H9 (cell line): Measurements from ENCODE around the gene OSBPL10. TPM values are rescaled to one million over a fixed set of nuclear protein-coding genes. Genes with fewer than 3 reads are reported as not detected.

Experiments used
- DNase-seq: peaks from one replicate; pipeline ENCODE4 v3.0.0-alpha.2; 2017
- H2AFZ ChIP-seq: one replicate; pipeline ENCODE4 v1.6.1; 2013; ENCODE audit warnings: mild to moderate bottlenecking, low read length, control low read depth, moderate library complexity
- H2AK5ac ChIP-seq: 2 replicates; pipeline ENCODE4 v1.6.1; 2013; ENCODE audit warnings: low read length, control low read depth, mixed read lengths; ENCODE audit not compliant: insufficient read length
- H2BK120ac ChIP-seq: one replicate; pipeline ENCODE4 v1.6.1; 2013; ENCODE audit warnings: low read depth, mild to moderate bottlenecking, low read length, control low read depth, inconsistent platforms; ENCODE audit not compliant: poor library complexity, severe bottlenecking
- H2BK12ac ChIP-seq: 2 replicates; pipeline ENCODE4 v1.6.1; 2013; ENCODE audit warnings: low read length, control low read depth, mixed read lengths, low read depth; ENCODE audit not compliant: insufficient read length
- H2BK15ac ChIP-seq: 2 replicates; pipeline ENCODE4 v1.6.1; 2013; ENCODE audit warnings: low read depth, low read length, control low read depth
- H2BK20ac ChIP-seq: one replicate; pipeline ENCODE4 v1.6.1; 2013; ENCODE audit warnings: low read depth, mild to moderate bottlenecking, low read length, control low read depth, inconsistent platforms; ENCODE audit not compliant: poor library complexity, severe bottlenecking
- H2BK5ac ChIP-seq: 2 replicates; pipeline ENCODE4 v1.6.1; 2013; ENCODE audit warnings: low read length, control low read depth, mixed read lengths; ENCODE audit not compliant: insufficient read length
- H3K14ac ChIP-seq: 2 replicates; pipeline ENCODE4 v1.6.1; 2013; ENCODE audit warnings: low read length, control low read depth; ENCODE audit not compliant: insufficient read depth
- H3K18ac ChIP-seq: 2 replicates; pipeline ENCODE4 v1.6.1; 2013; ENCODE audit warnings: low read depth, mild to moderate bottlenecking, mixed read lengths, low read length, control low read depth; ENCODE audit not compliant: insufficient read length
- H3K23ac ChIP-seq: 2 replicates; pipeline ENCODE4 v1.6.1; 2013; ENCODE audit warnings: low read length, control low read depth, mixed read lengths, low read depth; ENCODE audit not compliant: insufficient read length
- H3K23me2 ChIP-seq: 2 replicates; pipeline ENCODE4 v1.6.1; 2013; ENCODE audit warnings: low read depth, mild to moderate bottlenecking, mixed read lengths, low read length, control low read depth; ENCODE audit not compliant: insufficient read length, poor library complexity, severe bottlenecking
- H3K27ac ChIP-seq: 2 replicates; pipeline ENCODE4 v1.5.1; 2013; ENCODE audit warnings: low read length, control low read depth, mixed read lengths, low read depth; ENCODE audit not compliant: insufficient read length
- H3K27me3 ChIP-seq: 2 replicates; pipeline ENCODE4 v1.6.1; 2013; ENCODE audit warnings: low read length, control low read depth, inconsistent platforms; ENCODE audit not compliant: insufficient read depth
- H3K4ac ChIP-seq: 2 replicates; pipeline ENCODE4 v1.6.1; 2013; ENCODE audit warnings: low read depth, mild to moderate bottlenecking, control low read depth, inconsistent platforms, low read length, moderate library complexity
- H3K4me1 ChIP-seq: 2 replicates; pipeline ENCODE4 v1.6.1; 2013; ENCODE audit warnings: low read length, control low read depth, inconsistent platforms; ENCODE audit not compliant: insufficient read depth
- H3K4me2 ChIP-seq: 2 replicates; pipeline ENCODE4 v1.6.1; 2013; ENCODE audit warnings: low read length, control low read depth, mixed read lengths; ENCODE audit not compliant: insufficient read length, insufficient read depth
- H3K56ac ChIP-seq: 2 replicates; pipeline ENCODE4 v1.6.1; 2013; ENCODE audit warnings: low read depth, mild to moderate bottlenecking, mixed read lengths, low read length, control low read depth; ENCODE audit not compliant: insufficient read length
- H3K79me1 ChIP-seq: 2 replicates; pipeline ENCODE4 v1.6.1; 2013; ENCODE audit warnings: low read depth, mild to moderate bottlenecking, moderate library complexity, low read length, control low read depth, inconsistent platforms; ENCODE audit not compliant: insufficient read depth, poor library complexity, severe bottlenecking
- H3K79me2 ChIP-seq: 2 replicates; pipeline ENCODE4 v1.6.1; 2013; ENCODE audit warnings: low read length, control low read depth, inconsistent platforms; ENCODE audit not compliant: insufficient read depth
- H3K9ac ChIP-seq: 2 replicates; pipeline ENCODE4 v1.6.1; 2013; ENCODE audit warnings: low read length, control low read depth, mixed read lengths; ENCODE audit not compliant: insufficient read length; ENCODE audit errors: extremely low read depth
- H3K9me3 ChIP-seq: one replicate; pipeline ENCODE4 v1.6.1; 2013; ENCODE audit warnings: low read depth, low read length, inconsistent platforms; ENCODE audit not compliant: control insufficient read depth
- H3T11ph ChIP-seq: one replicate; pipeline ENCODE4 v1.6.1; 2013; ENCODE audit warnings: mild to moderate bottlenecking, low read length, control low read depth, inconsistent platforms
- H4K20me1 ChIP-seq: one replicate; pipeline ENCODE4 v1.6.1; 2013; ENCODE audit not compliant: control insufficient read depth, insufficient read length, insufficient read depth
- H4K5ac ChIP-seq: 2 replicates; pipeline ENCODE4 v1.6.1; 2013; ENCODE audit warnings: low read depth, mild to moderate bottlenecking, mixed read lengths, low read length, control low read depth; ENCODE audit not compliant: insufficient read length
- H4K8ac ChIP-seq: replicated peaks from 2 replicates; pipeline ENCODE4 v1.6.1; 2013; ENCODE audit warnings: low read length, control low read depth, mixed read lengths, low read depth; ENCODE audit not compliant: insufficient read length
- H4K91ac ChIP-seq: 2 replicates; pipeline ENCODE4 v1.6.1; 2013; ENCODE audit warnings: low read depth, mild to moderate bottlenecking, moderate library complexity, mixed read lengths, low read length, control low read depth; ENCODE audit not compliant: insufficient read length
- H3K27ac Mint-ChIP-seq, 3 experiments: 2 replicates in 2 of 3; 3 replicates in 1 of 3; pipeline ENCODE4 v1.8.0; 2020 to 2021; ENCODE audit warnings: mixed read lengths in 3 of 3, mild to moderate bottlenecking in 1 of 3, moderate library complexity in 1 of 3
- H3K27me3 Mint-ChIP-seq: 2 replicates; pipeline ENCODE4 v1.8.0; 2021; ENCODE audit warnings: low read depth, mild to moderate bottlenecking, moderate library complexity, mixed read lengths
- H3K36me3 Mint-ChIP-seq, 3 experiments: 2 replicates in 2 of 3; 3 replicates in 1 of 3; pipeline ENCODE4 v1.8.0; 2020 to 2021; ENCODE audit warnings: low read depth in 3 of 3, mixed read lengths in 3 of 3; ENCODE audit not compliant: insufficient read depth in 1 of 3
- H3K4me1 Mint-ChIP-seq, 2 experiments: 2 replicates each; pipeline ENCODE4 v1.8.0; 2020; ENCODE audit warnings: mixed read lengths in 2 of 2
- H3K4me3 Mint-ChIP-seq, 2 experiments: 2 replicates in 1 of 2; 3 replicates in 1 of 2; pipeline ENCODE4 v1.8.0; 2020 to 2021; ENCODE audit warnings: mild to moderate bottlenecking in 2 of 2, mixed read lengths in 2 of 2, moderate library complexity in 1 of 2
- H3K9me3 Mint-ChIP-seq, 2 experiments: 2 replicates in 1 of 2; 3 replicates in 1 of 2; pipeline ENCODE4 v1.8.0; 2020; ENCODE audit warnings: mild to moderate bottlenecking in 2 of 2, mixed read lengths in 2 of 2, moderate library complexity in 1 of 2
- WGBS: extraction: QIAGEN DNeasy Blood & Tissue Kit; methylation state at CpG from one replicate; pipeline ENCODE4 v1.1.7; 2013; ENCODE audit warnings: missing lambda C conversion rate, low lambda C conversion rate, mixed read lengths; ENCODE audit not compliant: insufficient read length; ENCODE audit errors: extremely low coverage; 5-methylcytosine and 5-hydroxymethylcytosine counted together
- total RNA-seq: library from RNA; stranded (reverse); gene quantifications from 2 replicates; pipeline ENCODE4 v1.2.1, GENCODE V29; 2021
- TF ChIP-seq, protein P1 (sequence below): fragments of 200-600 bp; sonication (generic); conservative IDR thresholded peaks from 3 replicates; pipeline ENCODE4 v1.8.0; 2021; ENCODE audit warnings: antibody characterized with exemption, mild to moderate bottlenecking

OSBPL10 gene
- total RNA-seq, 1 experiment from 2014 or later: 42.7 TPM

DNA sequence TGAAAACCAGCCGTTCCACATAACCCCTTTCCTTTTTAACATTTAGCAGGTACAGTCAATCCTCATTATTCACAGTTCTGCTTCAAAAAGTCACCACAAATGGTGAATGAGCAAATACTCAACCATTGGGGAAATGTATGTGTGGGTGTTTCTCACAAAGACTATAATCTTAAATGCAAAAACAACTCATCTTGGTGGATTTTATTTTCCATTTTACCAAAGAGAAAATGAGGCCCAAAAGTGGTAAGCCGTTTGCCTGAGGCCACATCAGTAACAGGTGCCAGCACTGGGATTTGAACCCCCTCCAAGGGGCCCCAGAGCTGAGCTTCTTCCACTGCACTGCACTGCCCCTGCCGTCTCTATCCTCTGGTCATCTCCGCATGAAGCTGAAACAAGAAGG, 208.8 kb downstream of the OSBPL10 start:
- H3K36me3 Mint-ChIP-seq: peaks cover 0 to 11% (median 0%) of the 10 kb centered on the region in 3 experiments; a peak in 3 of 7 replicates
- Histone ChIP-seq H2BK20ac (no peak overlapping the region), H3T11ph (no peak overlapping the region), H3K4me1 (no peaks in the 10 kb centered on the region), H3K14ac (no peak overlapping the region), H3K27ac (no peak overlapping the region), H3K4me2 (no peak overlapping the region), H3K79me1 (peaks cover 3% of the 10 kb centered on the region), H3K9ac (no peak overlapping the region), H3K9me3 (no peaks in the 10 kb centered on the region), H2BK5ac (no peak overlapping the region), H2AK5ac (no peak overlapping the region), H4K8ac (no peak overlapping the region), H3K18ac (no peak overlapping the region), H3K23me2 (no peaks in the 10 kb centered on the region), H4K20me1 (no peaks in the 10 kb centered on the region), H2BK15ac (no peak overlapping the region), H4K91ac (no peak overlapping the region), H2BK12ac (no peak overlapping the region), H3K4ac (no peak overlapping the region), H3K56ac (no peak overlapping the region), H3K79me2 (no peaks in the 10 kb centered on the region; the same call in 1 of the 2 replicates), H3K27me3 (no peaks in the 10 kb centered on the region), H4K5ac (no peak overlapping the region), H2AFZ (no peak overlapping the region), H2BK120ac (no peak overlapping the region), H3K23ac (no peak overlapping the region)
- DNase-seq: no peak
- H3K27me3 Mint-ChIP-seq: no peaks in the 10 kb centered on the region; the same call in 1 of the 2 replicates
- no peaks in the 10 kb centered on the region for H3K9me3 Mint-ChIP-seq
- TF ChIP-seq, protein P1, sequence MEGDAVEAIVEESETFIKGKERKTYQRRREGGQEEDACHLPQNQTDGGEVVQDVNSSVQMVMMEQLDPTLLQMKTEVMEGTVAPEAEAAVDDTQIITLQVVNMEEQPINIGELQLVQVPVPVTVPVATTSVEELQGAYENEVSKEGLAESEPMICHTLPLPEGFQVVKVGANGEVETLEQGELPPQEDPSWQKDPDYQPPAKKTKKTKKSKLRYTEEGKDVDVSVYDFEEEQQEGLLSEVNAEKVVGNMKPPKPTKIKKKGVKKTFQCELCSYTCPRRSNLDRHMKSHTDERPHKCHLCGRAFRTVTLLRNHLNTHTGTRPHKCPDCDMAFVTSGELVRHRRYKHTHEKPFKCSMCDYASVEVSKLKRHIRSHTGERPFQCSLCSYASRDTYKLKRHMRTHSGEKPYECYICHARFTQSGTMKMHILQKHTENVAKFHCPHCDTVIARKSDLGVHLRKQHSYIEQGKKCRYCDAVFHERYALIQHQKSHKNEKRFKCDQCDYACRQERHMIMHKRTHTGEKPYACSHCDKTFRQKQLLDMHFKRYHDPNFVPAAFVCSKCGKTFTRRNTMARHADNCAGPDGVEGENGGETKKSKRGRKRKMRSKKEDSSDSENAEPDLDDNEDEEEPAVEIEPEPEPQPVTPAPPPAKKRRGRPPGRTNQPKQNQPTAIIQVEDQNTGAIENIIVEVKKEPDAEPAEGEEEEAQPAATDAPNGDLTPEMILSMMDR: no peak
- H3K4me3 Mint-ChIP-seq: no peak overlapping the region
- H3K4me1 Mint-ChIP-seq: peaks cover 15 to 22% of the 10 kb centered on the region in 2 experiments
- WGBS: no CpG with 5 or more reads among the region's 4 CpGs
- H3K27ac Mint-ChIP-seq: no peak overlapping the region
